HFFc6 (cell line): ENCODE data around the gene RSL1D1. TPM values are rescaled to one million over a fixed set of nuclear protein-coding genes. Genes with fewer than 3 reads are reported as not detected.

Source experiments
- DNase-seq: peaks from one replicate; pipeline ENCODE4 v3.0.0-alpha.2; 2018
- H3K27ac Mint-ChIP-seq: 2 replicates; pipeline ENCODE4 v1.8.0; 2020; ENCODE audit warnings: mild to moderate bottlenecking, mixed read lengths
- H3K27me3 Mint-ChIP-seq: 2 replicates; pipeline ENCODE4 v1.8.0; 2021; ENCODE audit warnings: mild to moderate bottlenecking, moderate library complexity, mixed read lengths; ENCODE audit not compliant: insufficient read depth
- H3K36me3 Mint-ChIP-seq: 2 replicates; pipeline ENCODE4 v1.8.0; 2021; ENCODE audit warnings: low read depth, mixed read lengths
- H3K4me1 Mint-ChIP-seq: 2 replicates; pipeline ENCODE4 v1.8.0; 2020; ENCODE audit warnings: low read depth, mixed read lengths
- H3K4me3 Mint-ChIP-seq: 2 replicates; pipeline ENCODE4 v1.8.0; 2020; ENCODE audit warnings: mild to moderate bottlenecking, moderate library complexity, mixed read lengths
- H3K9me3 Mint-ChIP-seq: 2 replicates; pipeline ENCODE4 v1.8.0; 2020; ENCODE audit warnings: mild to moderate bottlenecking, mixed read lengths
- long read RNA-seq: library from polyadenylated mRNA; unstranded; transcript quantifications from one replicate; pipeline ENCODE4 v2.0.0, GENCODE V29; 2019
- total RNA-seq, 6 experiments: library from RNA; stranded (reverse); fragmentation: NEBNext Ultra II Directional; extraction: Animal tissue kit (Norgen Biotek cat#: 25700); gene quantifications; 2 replicates in 1 of 6; 3 replicates in 5 of 6; pipeline ENCODE4 v1.2.3, GENCODE V29; 2021
- TF ChIP-seq, protein P1 (sequence below): fragments of 200-600 bp; sonication (generic); IDR thresholded peaks from 2 replicates; pipeline ENCODE4 v1.5.0; 2021; ENCODE audit warnings: antibody characterized with exemption, mild to moderate bottlenecking

The RSL1D1 gene
- total RNA-seq = 100 to 1,000 TPM; 151 to 193 (median 168) TPM
- long read RNA-seq, full-length matches to known transcripts = 66 of 210 reads
- long read RNA-seq, partial matches to known transcripts = 133 of 210 reads
- long read RNA-seq, other reads (novel, unspliced or antisense) = 11 of 210 reads

DNA sequence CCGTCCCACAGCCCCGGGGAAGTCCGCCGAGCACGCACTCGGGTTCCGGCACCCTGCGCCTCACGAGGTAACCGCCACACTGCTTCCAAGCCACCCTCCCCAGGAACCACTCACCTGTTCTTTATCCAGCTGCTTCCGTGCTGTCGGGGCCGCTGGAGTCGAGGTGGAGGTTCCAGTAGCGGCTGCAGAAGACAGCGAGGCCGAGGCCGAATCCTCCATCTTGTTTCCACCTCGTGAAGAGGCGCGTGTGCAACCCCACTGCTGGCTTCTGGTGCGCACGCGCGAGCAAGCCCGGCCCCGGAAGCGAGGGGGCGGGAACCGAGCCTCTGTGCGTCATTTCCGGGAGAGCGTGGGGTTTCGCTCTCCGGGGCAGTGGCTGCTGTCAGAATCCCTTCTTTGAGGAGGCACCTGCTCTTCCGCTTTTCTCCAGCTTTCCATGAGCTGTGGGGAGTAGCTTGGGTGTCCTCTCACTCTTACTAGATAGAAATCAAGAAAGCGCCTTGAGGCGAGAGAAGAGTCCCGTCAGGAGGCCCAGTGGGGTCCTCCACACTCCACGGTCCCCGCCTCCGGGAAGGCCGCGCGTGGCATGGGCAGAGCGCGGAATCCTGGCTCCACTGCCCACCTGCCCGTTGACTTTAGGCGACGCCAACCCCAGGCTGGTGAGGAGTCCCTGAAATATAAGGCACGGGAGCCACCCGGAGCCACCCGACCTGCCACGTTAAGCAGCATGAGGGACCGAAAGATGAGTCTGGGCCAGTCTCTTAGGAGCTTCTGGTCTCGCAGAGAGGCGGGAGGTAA, at the start of gene RSL1D1:
Gene RSL1D1 (minus strand): TSS at position 249 of the 798 bp plus-strand sequence. CDS start 30 bp downstream, at position 219.
- peaks cover 1% of the 10 kb centered on the region; the same call in 1 of the 2 replicates for H3K27me3 Mint-ChIP-seq
- H3K9me3 Mint-ChIP-seq = 0 out of 2 replicates have a peak, but pooled peaks cover 4% of the 10 kb centered on the region
- peak; percentile 88 for DNase-seq
- H3K4me3 Mint-ChIP-seq = peak within 1 kb of the TSS; percentile 99
- TF ChIP-seq, protein P1, sequence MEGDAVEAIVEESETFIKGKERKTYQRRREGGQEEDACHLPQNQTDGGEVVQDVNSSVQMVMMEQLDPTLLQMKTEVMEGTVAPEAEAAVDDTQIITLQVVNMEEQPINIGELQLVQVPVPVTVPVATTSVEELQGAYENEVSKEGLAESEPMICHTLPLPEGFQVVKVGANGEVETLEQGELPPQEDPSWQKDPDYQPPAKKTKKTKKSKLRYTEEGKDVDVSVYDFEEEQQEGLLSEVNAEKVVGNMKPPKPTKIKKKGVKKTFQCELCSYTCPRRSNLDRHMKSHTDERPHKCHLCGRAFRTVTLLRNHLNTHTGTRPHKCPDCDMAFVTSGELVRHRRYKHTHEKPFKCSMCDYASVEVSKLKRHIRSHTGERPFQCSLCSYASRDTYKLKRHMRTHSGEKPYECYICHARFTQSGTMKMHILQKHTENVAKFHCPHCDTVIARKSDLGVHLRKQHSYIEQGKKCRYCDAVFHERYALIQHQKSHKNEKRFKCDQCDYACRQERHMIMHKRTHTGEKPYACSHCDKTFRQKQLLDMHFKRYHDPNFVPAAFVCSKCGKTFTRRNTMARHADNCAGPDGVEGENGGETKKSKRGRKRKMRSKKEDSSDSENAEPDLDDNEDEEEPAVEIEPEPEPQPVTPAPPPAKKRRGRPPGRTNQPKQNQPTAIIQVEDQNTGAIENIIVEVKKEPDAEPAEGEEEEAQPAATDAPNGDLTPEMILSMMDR = no peak
- H3K36me3 Mint-ChIP-seq = peaks cover 33% of the 10 kb centered on the region
- peaks cover 33% of the 10 kb centered on the region for H3K4me1 Mint-ChIP-seq
- H3K27ac Mint-ChIP-seq = peak within 1 kb of the TSS; percentile 90

DNA sequence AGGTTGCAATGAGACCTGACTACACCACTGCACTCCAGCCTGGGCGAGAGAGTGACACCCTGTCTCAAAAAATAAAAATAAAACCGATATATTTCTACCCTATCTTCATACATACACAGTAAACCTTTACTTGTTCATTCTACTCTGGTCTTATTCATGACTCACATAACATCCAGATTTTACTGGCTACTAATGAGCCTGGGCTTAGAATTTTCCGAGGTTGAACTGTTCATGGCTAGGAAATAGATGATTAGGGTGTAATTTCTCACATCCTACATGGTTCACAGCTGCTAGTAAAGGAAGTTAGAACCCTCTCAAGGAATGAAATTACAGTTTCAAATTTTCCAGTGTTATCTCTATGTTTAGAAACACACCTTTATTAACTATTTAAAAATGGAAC, 49.7 kb upstream of the RSL1D1 start:
- TF ChIP-seq, protein P1 = no peak
- Mint-ChIP-seq H3K4me3 (no peak overlapping the region), H3K9me3 (no peaks in the 10 kb centered on the region), H3K36me3 (peaks cover 18% of the 10 kb centered on the region; the same call in 1 of the 2 replicates), H3K4me1 (peaks cover 52% of the 10 kb centered on the region), H3K27me3 (no peaks in the 10 kb centered on the region; the same call in 1 of the 2 replicates), H3K27ac (peak overlapping the region; percentile 51; the same call in 1 of the 2 replicates)
- DNase-seq = peak; percentile 39

DNA sequence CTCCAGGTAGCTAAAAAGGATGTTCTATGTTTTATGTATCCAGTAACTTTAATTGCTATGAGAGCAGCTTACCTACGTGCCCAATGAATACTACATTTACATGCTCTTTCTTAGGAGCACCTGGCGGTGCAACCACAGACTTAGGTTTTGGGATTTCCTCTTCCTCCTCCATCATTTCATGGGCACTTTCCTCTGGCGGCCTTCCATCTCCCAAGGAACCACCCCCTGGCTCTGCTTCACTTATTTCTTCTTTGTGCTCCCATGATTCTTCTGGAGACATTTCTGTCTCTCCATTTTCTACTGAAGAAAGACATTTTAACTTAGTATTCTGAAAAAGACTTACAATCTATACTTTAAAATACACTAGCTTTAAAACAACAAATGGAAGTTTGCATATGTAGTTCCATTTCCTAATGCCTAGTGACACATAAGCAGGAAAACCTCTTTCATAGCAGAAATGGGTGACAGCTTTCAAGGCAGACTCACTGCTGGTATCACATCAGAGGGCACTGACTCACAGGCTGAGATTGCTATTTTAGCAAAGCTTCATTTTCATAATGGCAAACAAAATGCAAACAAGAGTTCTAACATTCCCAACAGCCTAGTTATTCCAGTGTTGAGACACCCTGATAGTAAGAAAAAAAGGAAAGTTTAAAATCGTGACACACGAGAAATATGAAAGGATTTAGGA, 45.3 kb upstream of the RSL1D1 start:
- peaks cover 46% of the 10 kb centered on the region for H3K4me1 Mint-ChIP-seq
- peak overlapping the region; percentile 42 for H3K4me3 Mint-ChIP-seq
- H3K27me3 Mint-ChIP-seq = no peaks in the 10 kb centered on the region; the same call in 1 of the 2 replicates
- no peaks in the 10 kb centered on the region for H3K9me3 Mint-ChIP-seq
- TF ChIP-seq, protein P1 = no peak
- peaks cover 22% of the 10 kb centered on the region; the same call in 1 of the 2 replicates for H3K36me3 Mint-ChIP-seq
- DNase-seq = peak; percentile 83
- H3K27ac Mint-ChIP-seq = peak overlapping the region; percentile 77

DNA sequence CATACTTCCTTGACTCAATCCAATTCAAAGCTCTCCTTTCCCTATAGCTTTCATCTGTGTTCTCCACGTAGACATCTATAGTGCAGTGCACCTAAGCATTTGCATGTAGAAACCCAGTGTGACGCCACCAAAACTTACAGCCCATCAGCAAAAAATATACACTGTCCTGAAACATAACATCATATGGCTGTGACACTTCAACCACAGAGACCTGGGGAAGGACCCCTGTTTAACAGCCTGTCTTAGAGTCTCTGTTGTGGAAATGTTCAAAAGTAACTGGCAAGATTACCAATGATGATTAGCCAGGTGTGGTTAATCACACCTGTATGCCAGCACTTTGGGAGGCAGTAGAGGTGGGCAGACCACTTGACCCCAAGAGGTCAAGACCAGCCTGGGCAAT, 42.2 kb upstream of the RSL1D1 start:
- H3K27ac Mint-ChIP-seq = no peak overlapping the region; the same call in 1 of the 2 replicates
- H3K4me3 Mint-ChIP-seq = no peak overlapping the region
- TF ChIP-seq, protein P1 = no peak
- H3K9me3 Mint-ChIP-seq = no peaks in the 10 kb centered on the region
- peaks cover 23% of the 10 kb centered on the region for H3K4me1 Mint-ChIP-seq
- no peaks in the 10 kb centered on the region for H3K27me3 Mint-ChIP-seq
- no peak for DNase-seq
- H3K36me3 Mint-ChIP-seq = peaks cover 28% of the 10 kb centered on the region; the same call in 1 of the 2 replicates

DNA sequence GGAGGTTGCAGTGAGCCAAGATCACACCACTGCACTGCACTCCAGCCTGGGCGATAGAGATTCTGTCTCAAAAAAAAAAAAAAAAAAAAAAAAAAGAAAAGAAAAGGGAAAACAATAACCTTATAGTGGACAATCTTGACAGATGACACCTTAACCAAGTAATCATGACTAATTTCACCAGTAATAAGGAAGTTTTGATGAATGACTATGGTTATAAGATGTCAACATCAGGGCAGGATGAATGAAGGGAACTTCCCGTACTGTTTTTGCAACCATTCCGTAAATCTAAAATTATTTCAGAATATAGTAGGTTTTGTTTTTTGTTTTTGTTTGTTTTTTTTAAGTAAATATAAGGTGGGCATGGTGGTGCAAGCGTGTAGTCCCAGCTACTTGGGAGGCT, 41.4 kb upstream of the RSL1D1 start:
- Mint-ChIP-seq H3K9me3 (no peaks in the 10 kb centered on the region), H3K4me3 (no peak overlapping the region), H3K36me3 (peaks cover 25% of the 10 kb centered on the region; the same call in 1 of the 2 replicates), H3K27me3 (no peaks in the 10 kb centered on the region), H3K27ac (no peak overlapping the region), H3K4me1 (peaks cover 18% of the 10 kb centered on the region)
- no peak for DNase-seq
- TF ChIP-seq, protein P1 = no peak
